Measurements from ENCODE around the gene HSFX3.
"Not testable (repeated sequence)": the region's sequence is repeated elsewhere in the genome, so short reads cannot be mapped to it uniquely, and the experiment has no call there.

HSFX3 gene

GRCh38 chrX:149546962-149547361 lies 2.8 kb downstream of the HSFX3 start:
- not testable (repeated sequence) for DNase-seq (ENCODE audit: low read depth); H3K4me3 ChIP-seq (ENCODE audit: low read depth, low read length)

DNA sequence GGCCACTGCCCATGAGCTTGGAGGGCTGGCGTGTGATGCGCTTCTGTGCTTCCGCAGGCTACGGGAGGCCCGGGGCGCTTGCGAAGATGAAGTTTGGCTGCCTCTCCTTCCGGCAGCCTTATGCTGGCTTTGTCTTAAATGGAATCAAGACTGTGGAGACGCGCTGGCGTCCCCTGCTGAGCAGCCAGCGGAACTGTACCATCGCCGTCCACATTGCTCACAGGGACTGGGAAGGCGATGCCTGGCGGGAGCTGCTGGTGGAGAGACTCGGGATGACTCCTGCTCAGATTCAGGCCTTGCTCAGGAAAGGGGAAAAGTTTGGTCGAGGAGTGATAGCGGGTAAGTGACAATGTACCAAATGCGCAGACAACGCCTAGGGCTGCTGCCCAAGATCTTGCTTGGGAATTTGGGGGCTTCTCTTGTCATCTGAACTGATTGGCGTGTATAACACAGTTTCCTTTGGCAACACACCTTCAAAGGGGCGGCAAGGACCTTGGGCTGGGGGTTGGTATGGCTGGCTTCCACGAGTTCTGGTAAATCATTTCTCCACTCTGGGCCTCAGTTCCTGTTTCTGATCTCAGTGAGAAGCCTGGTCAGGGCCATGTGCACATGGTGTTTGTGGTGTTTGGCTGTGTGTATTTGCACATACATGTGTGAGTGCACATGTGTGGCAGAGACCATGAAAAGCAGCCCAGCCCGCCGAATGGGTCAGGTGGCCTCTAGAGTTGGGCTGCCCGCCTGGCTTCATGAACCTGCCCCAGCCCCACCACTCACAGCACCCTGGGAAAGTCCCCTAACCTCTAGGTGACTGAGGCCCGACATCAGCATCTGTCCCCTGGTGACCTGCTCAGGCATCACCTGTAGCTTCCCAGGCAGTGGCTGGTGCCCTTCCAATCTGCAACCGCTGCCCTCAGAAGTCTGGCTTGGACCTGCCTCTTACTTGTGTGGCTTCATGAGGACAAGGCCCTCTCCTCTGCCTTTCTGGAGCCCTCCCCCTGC lies 3.9 kb downstream of the HSFX3 start:
- DNase-seq (ENCODE audit: low read depth) = not testable (repeated sequence)

DNA sequence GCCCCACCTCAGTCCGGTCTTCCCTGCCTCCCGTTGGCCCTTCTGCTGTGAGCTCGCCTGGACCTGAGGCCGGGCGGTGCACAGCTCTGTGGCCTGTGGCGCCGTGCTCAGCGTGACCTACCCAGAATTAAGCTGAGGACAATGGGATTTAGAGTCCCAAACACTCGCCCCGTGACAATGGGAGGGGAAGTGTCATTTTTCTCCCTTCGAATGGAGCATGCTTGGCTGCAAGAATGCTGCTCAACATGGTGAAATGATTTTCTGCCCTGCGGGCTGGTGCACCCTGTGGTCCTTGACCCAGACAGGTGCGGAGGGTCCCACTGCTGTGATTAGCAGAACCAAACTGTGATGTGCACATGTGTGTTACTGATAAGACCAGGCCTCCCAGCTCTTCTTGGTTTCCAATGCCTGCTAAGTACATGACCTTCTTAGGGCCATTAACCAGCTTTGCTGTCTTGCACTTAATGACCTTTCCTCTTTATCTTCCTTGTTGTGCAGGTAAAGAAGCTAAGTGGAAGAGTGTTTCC lies 8.1 kb downstream of the HSFX3 start:
- peak overlapping the region; percentile 75 for H3K4me3 ChIP-seq (ENCODE audit: low read depth, low read length)
- no peak for DNase-seq (ENCODE audit: low read depth)

More for the DNA sequence above, 3.9 kb downstream of the HSFX3 start:
- H3K4me3 ChIP-seq (ENCODE audit: low read depth, low read length) = not testable (repeated sequence)

DNA sequence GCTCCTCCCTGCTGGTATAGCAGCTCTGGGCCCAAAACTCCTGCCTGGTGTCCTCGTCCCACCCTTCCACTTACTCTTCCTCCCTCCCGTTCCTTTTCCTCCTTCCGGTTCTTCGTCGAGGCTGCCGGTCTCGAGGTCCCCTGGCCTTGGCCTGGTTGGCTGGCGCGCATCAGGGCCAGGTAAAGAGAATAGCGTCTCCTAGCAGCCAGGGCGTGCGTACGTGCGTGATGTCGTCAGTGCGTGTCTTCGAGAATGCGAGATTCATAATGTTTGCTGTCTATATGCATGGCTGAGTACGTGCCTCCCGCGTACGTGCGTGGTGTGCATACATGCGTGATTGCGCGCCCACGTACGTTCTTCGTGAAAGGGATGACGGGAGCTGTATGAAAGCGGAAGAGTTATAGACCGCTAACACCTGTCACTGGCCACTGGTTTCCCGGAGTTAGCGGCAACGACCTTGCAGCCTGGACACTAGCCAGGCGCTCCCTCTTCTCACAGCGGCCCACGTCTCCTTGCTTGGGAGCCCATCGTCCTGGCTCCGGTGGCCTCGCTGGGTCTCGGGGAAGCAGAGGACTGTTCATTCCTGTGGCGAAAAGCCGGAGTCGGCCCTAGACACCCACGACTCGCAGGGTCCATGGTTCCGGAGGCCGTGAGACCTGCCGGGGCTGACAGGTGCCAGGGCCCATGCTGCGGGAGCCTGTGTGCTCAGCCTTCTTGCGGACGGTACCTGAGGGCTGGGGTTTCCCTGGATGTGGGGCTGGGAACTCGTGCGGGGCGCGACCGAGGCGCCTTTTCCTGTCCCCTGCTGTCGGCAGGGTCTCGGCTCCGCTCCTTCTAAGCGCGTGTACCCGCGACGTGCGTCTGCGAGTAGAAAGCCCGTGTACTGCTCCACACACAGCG lies 8.9 kb downstream of the HSFX3 start, which contains the start of gene EOLA1:
TSS of gene EOLA1 (plus strand) at position 392 of the 900 bp plus-strand sequence. CDS start 4,619 bp downstream, outside the sequence.
- peak within 1 kb of the TSS; percentile 75 for H3K4me3 ChIP-seq (ENCODE audit: low read depth, low read length)
- DNase-seq (ENCODE audit: low read depth) = peak; percentile 89

DNA sequence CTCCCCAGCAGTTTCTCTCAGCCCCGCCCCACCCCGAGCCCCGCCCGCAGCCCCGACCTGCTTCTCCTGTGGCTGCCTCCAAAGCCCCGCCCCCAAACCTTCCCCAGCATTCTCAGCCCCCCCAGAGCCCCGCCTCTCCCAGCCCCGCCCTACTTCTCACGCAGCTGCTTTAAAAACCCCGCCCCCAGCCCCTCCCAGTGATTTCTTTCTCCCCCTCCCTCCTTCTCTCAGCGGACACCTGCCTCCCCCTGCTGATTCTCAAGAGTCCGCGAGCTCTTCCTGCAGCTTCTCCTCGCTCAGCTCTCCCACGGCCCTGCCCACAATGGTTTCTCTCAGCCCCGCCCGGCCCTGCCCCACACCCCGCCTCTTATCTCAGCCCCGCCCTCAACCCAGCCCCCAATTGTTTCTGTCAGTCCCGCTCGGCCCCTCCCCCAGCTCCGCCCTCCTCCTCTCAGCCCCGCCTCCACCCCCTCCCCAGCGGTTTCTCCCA lies 9.5 kb downstream of the HSFX3 start:
- DNase-seq (ENCODE audit: low read depth) = peak; percentile 65
- peak overlapping the region; percentile 75 for H3K4me3 ChIP-seq (ENCODE audit: low read depth, low read length)

DNA sequence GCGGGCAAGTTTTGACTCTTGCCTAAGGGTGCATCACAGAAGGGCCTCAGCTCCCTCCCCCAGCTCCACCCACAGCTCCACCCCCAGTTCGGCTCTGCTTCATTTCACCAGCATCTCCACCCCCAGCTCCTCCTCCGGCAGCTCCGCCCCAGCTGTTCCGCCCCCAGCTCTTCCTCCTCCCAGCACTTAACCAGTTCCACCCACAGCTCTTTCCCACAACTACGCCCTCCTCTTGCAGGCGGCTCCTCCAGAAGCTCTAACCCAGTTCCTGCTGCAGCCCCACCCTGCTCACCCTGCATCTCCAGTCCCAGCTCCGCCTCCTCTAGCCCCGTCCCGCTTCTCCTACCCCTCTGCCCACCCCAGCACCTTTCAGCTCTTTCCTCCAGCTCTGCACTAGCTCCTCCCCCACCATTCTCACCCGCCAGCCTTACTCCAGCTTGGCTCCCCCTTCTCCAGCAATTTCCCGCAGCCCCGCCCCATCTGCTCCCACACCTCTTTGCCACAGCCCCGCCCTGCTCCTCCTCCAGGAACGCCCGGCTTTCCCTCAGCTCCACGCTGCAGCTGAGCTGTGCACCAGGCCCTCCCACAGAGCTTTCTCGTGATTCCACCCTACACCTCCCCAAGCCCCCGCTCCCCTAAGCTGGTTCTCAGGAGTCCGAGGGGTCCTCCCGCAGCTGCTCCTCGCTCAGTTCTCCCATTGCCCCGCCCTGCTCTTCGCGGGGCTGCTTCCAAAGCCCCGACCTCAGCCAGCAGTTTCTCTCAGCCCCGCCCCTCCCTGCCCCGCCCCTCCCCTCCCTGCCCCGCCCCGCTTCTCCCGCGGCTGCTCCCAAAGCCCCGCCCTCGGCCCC lies 10.2 kb downstream of the HSFX3 start:
- DNase-seq (ENCODE audit: low read depth) = peak; percentile 82
- H3K4me3 ChIP-seq (ENCODE audit: low read depth, low read length) = peak overlapping the region; percentile 50

- not testable (repeated sequence) for H3K4me3 ChIP-seq (ENCODE audit: low read depth, low read length); DNase-seq (ENCODE audit: low read depth)
Observed at GRCh38 chrX:149537474-149537873, 12.2 kb downstream of the HSFX3 start.

DNA sequence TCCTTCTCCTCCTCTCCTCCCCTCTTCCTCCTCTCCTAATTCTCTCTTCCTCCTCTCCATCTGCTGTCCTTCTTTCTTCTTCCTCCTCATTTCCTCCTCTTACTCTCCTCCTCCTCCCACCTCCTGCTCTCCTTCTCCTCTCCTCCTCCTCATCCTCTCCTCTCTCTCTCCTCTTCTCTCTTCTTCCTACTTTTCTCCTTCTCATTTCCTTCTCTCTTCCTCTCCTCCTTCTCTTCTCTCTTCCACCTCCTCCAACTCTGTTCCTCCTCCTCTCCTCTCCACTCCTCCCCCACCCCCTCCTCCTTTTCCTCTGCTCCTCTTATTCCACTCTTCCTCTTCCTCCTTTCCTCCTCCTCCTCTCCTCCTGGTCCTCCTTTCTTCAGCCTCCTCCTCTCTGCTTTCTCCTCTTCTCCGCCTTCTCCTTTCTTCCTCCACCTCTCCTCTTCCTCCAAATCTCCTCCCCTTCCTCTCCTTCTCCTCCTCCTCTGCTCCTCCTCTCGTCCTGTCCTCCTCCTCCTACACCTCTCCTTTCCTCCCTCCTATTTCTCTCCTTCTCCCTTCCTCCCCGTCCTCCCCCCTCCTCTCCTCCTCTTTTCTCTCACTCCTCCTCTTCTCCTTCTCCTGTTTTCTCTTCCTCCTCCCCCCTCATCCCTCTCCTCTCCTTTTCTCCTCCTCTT lies 14.7 kb downstream of the HSFX3 start:
- H3K4me3 ChIP-seq (ENCODE audit: low read depth, low read length); DNase-seq (ENCODE audit: low read depth): not testable (repeated sequence)

GRCh38 chrX:149533999-149534398 lies 15.7 kb downstream of the HSFX3 start:
- H3K4me3 ChIP-seq (ENCODE audit: low read depth, low read length); DNase-seq (ENCODE audit: low read depth): not testable (repeated sequence)

DNA sequence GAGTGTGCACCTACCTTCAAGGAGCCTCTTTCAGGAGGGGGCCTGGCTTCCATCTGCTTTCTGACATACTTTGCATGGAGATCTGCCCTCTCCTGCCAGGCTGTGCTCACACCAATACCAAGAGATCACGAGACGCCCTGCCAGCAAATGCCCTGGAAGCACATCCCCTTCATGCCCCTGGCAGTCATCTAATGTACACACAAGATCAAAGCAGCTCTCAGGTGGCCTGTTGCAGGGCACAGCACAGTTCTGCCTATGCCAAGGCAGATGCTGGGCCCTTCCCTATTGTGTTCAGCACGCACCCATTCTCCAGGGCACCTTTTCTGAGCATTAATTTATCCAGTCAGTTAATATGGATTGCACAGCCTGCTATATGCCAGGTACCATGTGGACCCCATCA lies 16.9 kb downstream of the HSFX3 start:
- DNase-seq (ENCODE audit: low read depth); H3K4me3 ChIP-seq (ENCODE audit: low read depth, low read length): not testable (repeated sequence)

DNA sequence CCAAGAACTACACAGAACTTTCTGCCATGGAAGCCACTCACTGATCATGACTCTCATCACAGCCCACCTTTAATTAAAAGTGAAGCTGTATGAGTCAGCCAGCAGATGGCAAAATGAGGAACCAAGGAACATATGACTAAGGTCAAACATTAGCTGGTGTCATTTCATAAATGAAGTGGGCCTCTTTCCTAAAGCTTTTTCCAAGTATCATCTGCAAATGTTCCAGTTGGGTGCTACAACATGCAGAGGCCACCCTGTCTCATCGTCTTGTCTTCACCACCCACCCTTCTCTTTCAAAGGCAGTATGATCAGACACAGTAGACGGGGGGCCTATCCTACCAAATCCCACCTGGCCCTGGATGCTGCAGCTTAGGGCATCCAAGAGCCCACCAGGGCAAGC lies 18.1 kb downstream of the HSFX3 start:
- DNase-seq (ENCODE audit: low read depth) = no peak
- no peak overlapping the region for H3K4me3 ChIP-seq (ENCODE audit: low read depth, low read length)

GRCh38 chrX:149528381-149528780 lies 21.3 kb downstream of the HSFX3 start:
- H3K4me3 ChIP-seq (ENCODE audit: low read depth, low read length) = no peak overlapping the region
- no peak for DNase-seq (ENCODE audit: low read depth)

- DNase-seq (ENCODE audit: low read depth) = no peak
Observed at GRCh38 chrX:149527705-149528104, 22.0 kb downstream of the HSFX3 start.

GRCh38 chrX:149526318-149527033 lies 23.2 kb downstream of the HSFX3 start:
- not testable (repeated sequence) for H3K4me3 ChIP-seq (ENCODE audit: low read depth, low read length); DNase-seq (ENCODE audit: low read depth)

More at GRCh38 chrX:149527705-149528104, 22.0 kb downstream of the HSFX3 start:
- no peak overlapping the region for H3K4me3 ChIP-seq (ENCODE audit: low read depth, low read length)

DNA sequence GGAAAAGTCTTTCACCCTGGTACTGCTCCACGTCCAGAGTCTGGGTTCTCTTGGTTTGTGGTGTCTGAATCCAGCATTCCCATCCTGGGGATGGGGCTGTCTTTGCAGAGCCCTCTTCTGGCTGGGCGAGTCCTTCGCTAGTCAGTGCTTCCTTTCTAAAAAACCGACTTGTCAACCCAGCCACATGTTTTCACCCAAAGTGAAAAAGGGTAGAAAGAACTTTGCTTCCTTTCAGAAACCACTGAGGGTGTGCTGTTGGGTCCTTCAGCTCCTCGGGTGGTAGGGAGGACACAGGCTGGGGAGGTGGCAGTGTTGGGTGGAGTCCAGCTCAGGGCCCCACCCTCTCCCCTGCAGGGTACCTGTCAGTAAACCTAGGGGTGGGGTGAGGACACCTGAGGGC lies 23.8 kb downstream of the HSFX3 start:
- not testable (repeated sequence) for H3K4me3 ChIP-seq (ENCODE audit: low read depth, low read length); DNase-seq (ENCODE audit: low read depth)

DNA sequence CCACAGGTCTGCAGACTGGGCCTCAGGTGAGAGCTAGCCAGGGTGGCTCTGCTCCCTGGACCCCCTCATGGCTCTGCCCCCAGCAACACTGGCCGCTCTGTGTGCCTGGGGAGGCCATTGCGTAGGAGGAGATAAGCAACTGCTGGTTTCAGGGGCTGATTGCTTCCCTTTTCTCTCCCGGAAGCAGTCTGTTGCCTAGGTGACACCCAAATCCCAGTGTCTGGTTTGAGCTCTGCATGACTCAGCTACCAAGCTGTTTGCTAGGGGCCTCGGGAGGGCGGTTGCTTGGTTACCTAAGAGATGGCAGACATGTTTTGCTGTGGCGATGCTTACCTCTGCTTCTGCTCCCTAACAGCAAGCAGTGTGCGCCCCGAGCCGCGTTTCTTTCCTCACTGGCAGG lies 24.3 kb downstream of the HSFX3 start:
- not testable (repeated sequence) for DNase-seq (ENCODE audit: low read depth)

DNA sequence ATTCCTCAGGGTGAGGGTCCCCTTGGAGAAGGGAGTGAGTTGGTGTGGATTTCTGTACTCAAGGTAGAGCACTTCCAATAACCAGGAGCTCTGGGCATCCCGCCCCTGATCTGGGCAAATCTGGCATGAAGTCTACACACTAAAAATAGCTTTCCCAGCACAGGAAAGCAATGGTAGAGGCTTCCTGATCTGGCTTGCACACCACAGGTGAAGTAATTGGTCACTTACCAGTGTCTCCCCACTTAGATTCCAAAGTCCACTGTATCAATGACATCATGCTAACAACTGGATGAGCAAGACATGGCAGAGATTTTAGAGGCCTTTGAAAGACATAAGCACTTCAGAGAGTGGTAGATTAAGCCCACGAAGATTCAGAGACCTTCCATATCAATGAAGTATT lies 26.8 kb downstream of the HSFX3 start:
- no peak for DNase-seq (ENCODE audit: low read depth)
- no peak overlapping the region for H3K4me3 ChIP-seq (ENCODE audit: low read depth, low read length)

More for the DNA sequence above, 24.3 kb downstream of the HSFX3 start:
- not testable (repeated sequence) for H3K4me3 ChIP-seq (ENCODE audit: low read depth, low read length)
